Measurements from ENCODE around the gene ITGAX.
"Not testable (repeated sequence)": the region's sequence is repeated elsewhere in the genome, so short reads cannot be mapped to it uniquely, and the experiment has no call there.

The ITGAX gene

GRCh38 chr16:31416371-31416770 lies 61.4 kb downstream of the ITGAX start:
- H3K4me3 ChIP-seq (replicated peaks in 1 of 2; ENCODE audit: low read depth in 2 of 2, low read length in 2 of 2): no peak overlapping the region
- no peak for TF ChIP-seq CTCF (IDR thresholded peaks at IDR 0.05; ENCODE audit: low read depth, low read length)
- no peak for DNase-seq (ENCODE audit: low read depth in 2 of 2)

- DNase-seq (ENCODE audit: low read depth in 2 of 2); H3K4me3 ChIP-seq (replicated peaks in 1 of 2; ENCODE audit: low read depth in 2 of 2, low read length in 2 of 2): not testable (repeated sequence)
Measured at GRCh38 chr16:31417036-31417435, 62.1 kb downstream of the ITGAX start.

GRCh38 chr16:31417916-31418315 lies 62.9 kb downstream of the ITGAX start:
- DNase-seq (ENCODE audit: low read depth in 2 of 2): no peak
- no peak for TF ChIP-seq CTCF (IDR thresholded peaks at IDR 0.05; ENCODE audit: low read depth, low read length)
- H3K4me3 ChIP-seq (replicated peaks in 1 of 2; ENCODE audit: low read depth in 2 of 2, low read length in 2 of 2): no peak overlapping the region

- no peak for DNase-seq (ENCODE audit: low read depth in 2 of 2)
- no peak overlapping the region for H3K4me3 ChIP-seq (replicated peaks in 1 of 2; ENCODE audit: low read depth in 2 of 2, low read length in 2 of 2)
- no peak for TF ChIP-seq CTCF (IDR thresholded peaks at IDR 0.05; ENCODE audit: low read depth, low read length)
Measured at GRCh38 chr16:31420037-31420436, 65.1 kb downstream of the ITGAX start.

GRCh38 chr16:31421587-31421986 lies 66.6 kb downstream of the ITGAX start:
- no peak for DNase-seq (ENCODE audit: low read depth in 2 of 2)
- no peak for TF ChIP-seq CTCF (IDR thresholded peaks at IDR 0.05; ENCODE audit: low read depth, low read length)
- H3K4me3 ChIP-seq (replicated peaks in 1 of 2; ENCODE audit: low read depth in 2 of 2, low read length in 2 of 2): no peak overlapping the region

GRCh38 chr16:31423241-31423640 lies 68.3 kb downstream of the ITGAX start:
- DNase-seq (ENCODE audit: low read depth in 2 of 2): no peak
- no peak for TF ChIP-seq CTCF (IDR thresholded peaks at IDR 0.05; ENCODE audit: low read depth, low read length)
- no peak overlapping the region for H3K4me3 ChIP-seq (replicated peaks in 1 of 2; ENCODE audit: low read depth in 2 of 2, low read length in 2 of 2)

- no peak overlapping the region for H3K4me3 ChIP-seq (replicated peaks in 1 of 2; ENCODE audit: low read depth in 2 of 2, low read length in 2 of 2)
- no peak for DNase-seq (ENCODE audit: low read depth in 2 of 2)
- TF ChIP-seq CTCF (IDR thresholded peaks at IDR 0.05; ENCODE audit: low read depth, low read length): no peak
Measured at GRCh38 chr16:31423801-31424200, 68.8 kb downstream of the ITGAX start.

Measured in cardiac fibroblast (primary cell).